Breast epithelium (tissue), 4 donors: Measurements from ENCODE around the gene FIG4. TPM values are rescaled to one million over a fixed set of nuclear protein-coding genes. Genes with fewer than 3 reads are reported as not detected.

Experiments used
- DNase-seq, 2 donors: peaks; one replicate each; pipeline ENCODE4 v3.0.0-alpha.2; 2019; ENCODE audit warnings: low spot score in 2 of 2
- H3K27ac ChIP-seq, 2 donors: fragments of 200-600 bp; sonication (generic) in 1 of 2; one replicate each; pipeline ENCODE4 v1.5.1; 2016 to 2019; ENCODE audit warnings: mild to moderate bottlenecking in 1 of 2
- H3K27me3 ChIP-seq, 2 donors: fragments of 200-600 bp; sonication (generic) in 1 of 2; one replicate each; pipeline versions ENCODE4 v1.5.1 to v1.6.0; 2017 to 2019; ENCODE audit warnings: control low read depth in 1 of 2, mild to moderate bottlenecking in 1 of 2
- H3K36me3 ChIP-seq: fragments of 200-600 bp; one replicate; pipeline ENCODE4 v1.5.1; 2019
- H3K4me1 ChIP-seq, 2 donors: fragments of 200-600 bp; sonication (generic); one replicate each; pipeline ENCODE4 v1.5.1; 2016 to 2019; ENCODE audit warnings: control low read depth in 1 of 2
- H3K4me3 ChIP-seq, 3 donors: fragments of 200-600 bp; sonication (generic); 1 replicate in 2 of 3; 2 replicates in 1 of 3; pipeline ENCODE4 v1.5.1; 2016 to 2019; ENCODE audit warnings: mild to moderate bottlenecking in 3 of 3, moderate library complexity in 2 of 3
- H3K9me3 ChIP-seq, 2 donors: fragments of 200-600 bp; sonication (generic) in 1 of 2; one replicate each; pipeline ENCODE4 v1.5.1; 2016 to 2019; ENCODE audit warnings: control low read depth in 1 of 2
- CTCF ChIP-seq, 3 donors: fragments of 450-650 bp; IDR thresholded peaks; one replicate each; pipeline ENCODE4 v1.5.1; 2016 to 2017; ENCODE audit warnings: antibody characterized with exemption in 3 of 3, mild to moderate bottlenecking in 3 of 3, moderate library complexity in 3 of 3
- POLR2A ChIP-seq: fragments of 450-650 bp; IDR thresholded peaks from one replicate; pipeline ENCODE4 v1.6.1; 2016; ENCODE audit warnings: antibody characterized with exemption, mild to moderate bottlenecking, moderate library complexity
- POLR2AphosphoS5 ChIP-seq, 3 donors: sonication (generic); formaldehyde crosslinking; IDR thresholded peaks; one replicate each; pipeline ENCODE4 v1.6.1; 2017; ENCODE audit warnings: antibody characterized with exemption in 3 of 3
- intact Hi-C: fragments of 100-400 bp; cut with DNase I; formaldehyde crosslinking; loops from one replicate; pipeline ENCODE4 v1.15.1; 2023; ENCODE audit warnings: low total_unique reads
- total RNA-seq, 3 donors: library from RNA; depleted of rRNA; stranded (reverse); fragments of >200 nt; gene quantifications; one replicate each; pipeline ENCODE4 v1.1.0, GENCODE V29; 2016

Gene FIG4
- total RNA-seq, 3 donors from 2014 or later, result 18.2 to 29.6 (median 18.4) TPM

GRCh38 chr6:109788687-109789086 lies 97.6 kb downstream of the FIG4 start:
- Histone ChIP-seq H3K27ac (no peak overlapping the region), H3K4me1 (peaks cover 0 to under 1% of the 10 kb centered on the region in 2 donors), H3K4me3 (no peak overlapping the region), H3K27me3 (no peaks in the 10 kb centered on the region), H3K36me3 (no peaks in the 10 kb centered on the region), H3K9me3 (no peaks in the 10 kb centered on the region)
- DNase-seq, result no peak
- intact Hi-C loops, result no loop called here
- TF ChIP-seq POLR2AphosphoS5 (IDR thresholded peaks at IDR 0.05), result no peak
- no peak for TF ChIP-seq POLR2A
- no peak for TF ChIP-seq CTCF (IDR thresholded peaks at IDR 0.05)

GRCh38 chr6:109790131-109790530 lies 99.0 kb downstream of the FIG4 start:
- Histone ChIP-seq H3K36me3 (no peaks in the 10 kb centered on the region), H3K27me3 (no peaks in the 10 kb centered on the region), H3K9me3 (no peaks in the 10 kb centered on the region), H3K4me3 (no peak overlapping the region), H3K27ac (no peak overlapping the region), H3K4me1 (peaks cover 0 to 5% of the 10 kb centered on the region in 2 donors)
- no peak for TF ChIP-seq CTCF (IDR thresholded peaks at IDR 0.05)
- TF ChIP-seq POLR2AphosphoS5 (IDR thresholded peaks at IDR 0.05), result no peak
- no peak for TF ChIP-seq POLR2A
- intact Hi-C loops, result no loop called here
- DNase-seq, result no peak

- H3K9me3 ChIP-seq, result no peaks in the 10 kb centered on the region
- no peaks in the 10 kb centered on the region for H3K36me3 ChIP-seq
- no peaks in the 10 kb centered on the region for H3K27me3 ChIP-seq
- no peak overlapping the region for H3K27ac ChIP-seq
- no peak for DNase-seq
- no peak overlapping the region for H3K4me3 ChIP-seq
- intact Hi-C loops, result no loop called here
- TF ChIP-seq POLR2A (no peak), POLR2AphosphoS5 (IDR thresholded peaks at IDR 0.05) (no peak), CTCF (IDR thresholded peaks at IDR 0.05) (no peak)
- peaks cover 0 to 5% of the 10 kb centered on the region in 2 donors for H3K4me1 ChIP-seq
Measured at GRCh38 chr6:109791301-109791700, 100.2 kb downstream of the FIG4 start.

DNA sequence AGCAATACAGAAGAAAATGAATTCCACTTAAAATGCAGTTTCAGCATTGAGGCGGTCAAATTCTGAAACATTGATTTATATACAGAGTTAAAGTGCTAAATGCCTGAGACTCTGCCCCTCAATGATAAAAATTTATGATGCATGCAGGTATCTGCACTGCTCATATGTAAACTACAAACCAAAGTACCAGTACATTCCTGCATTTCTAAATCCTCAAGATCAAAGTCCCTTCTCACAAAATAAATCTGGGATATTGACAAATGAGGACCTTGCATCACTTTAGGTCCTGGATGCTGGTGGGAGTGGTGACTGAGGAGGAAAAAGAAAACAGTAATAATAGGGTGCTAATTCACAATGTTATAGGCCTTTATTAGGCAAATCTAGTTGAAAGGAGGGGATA lies 101.9 kb downstream of the FIG4 start:
- peak overlapping the region in 1 of 2 donors; percentile 77 for H3K27ac ChIP-seq

DNA sequence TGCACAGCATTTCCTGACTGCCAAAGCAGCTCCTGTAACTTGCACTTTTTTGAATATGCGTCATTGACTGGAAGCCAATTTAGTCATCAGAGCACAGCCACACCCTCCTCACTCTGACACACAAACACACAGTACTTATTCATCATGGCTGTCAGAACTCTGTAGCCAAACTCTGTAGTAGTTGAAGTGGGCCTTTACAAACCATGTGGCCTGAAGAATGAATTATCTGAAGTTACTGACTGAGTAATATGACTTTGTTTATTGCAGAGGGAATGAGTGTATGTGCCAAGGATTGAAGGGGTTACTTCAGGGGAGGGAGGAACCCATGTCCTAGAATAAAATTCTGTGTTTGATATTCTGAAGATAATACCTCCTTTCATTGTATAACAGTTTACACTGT lies 102.7 kb downstream of the FIG4 start:
- no peak for DNase-seq
- H3K9me3 ChIP-seq, result no peaks in the 10 kb centered on the region
- intact Hi-C loops, result no loop called here
- TF ChIP-seq CTCF (IDR thresholded peaks at IDR 0.05) (no peak), POLR2A (no peak), POLR2AphosphoS5 (IDR thresholded peaks at IDR 0.05) (no peak)
- peaks cover 0 to 5% of the 10 kb centered on the region in 2 donors for H3K4me1 ChIP-seq
- no peaks in the 10 kb centered on the region for H3K36me3 ChIP-seq
- peak overlapping the region; percentile 63 to 77 for H3K27ac ChIP-seq
- no peak overlapping the region for H3K4me3 ChIP-seq
- no peaks in the 10 kb centered on the region for H3K27me3 ChIP-seq

More for the DNA sequence above, 101.9 kb downstream of the FIG4 start:
- H3K9me3 ChIP-seq, result no peaks in the 10 kb centered on the region
- no peaks in the 10 kb centered on the region for H3K27me3 ChIP-seq
- H3K4me3 ChIP-seq, result no peak overlapping the region
- H3K36me3 ChIP-seq, result no peaks in the 10 kb centered on the region
- DNase-seq, result no peak
- intact Hi-C loops, result no loop called here
- TF ChIP-seq CTCF (IDR thresholded peaks at IDR 0.05), result no peak
- no peak for TF ChIP-seq POLR2A
- TF ChIP-seq POLR2AphosphoS5 (IDR thresholded peaks at IDR 0.05), result no peak
- peaks cover 0 to 5% of the 10 kb centered on the region in 2 donors for H3K4me1 ChIP-seq
